ENCODE results near the gene NCKIPSD. TPM values are rescaled to one million over a fixed set of nuclear protein-coding genes. Genes with fewer than 3 reads are reported as not detected.

Gene NCKIPSD
- total RNA-seq, 1 experiment from 2014 or later, result 36.9 TPM

- H3K4me1 ChIP-seq (ENCODE audit: control insufficient read depth in 1 of 2, insufficient read depth in 2 of 2, low read length in 2 of 2), result peaks cover 0 to 8% of the 10 kb centered on the region in 2 experiments; a peak in 3 of 4 replicates
- no peaks in the 10 kb centered on the region for H3K27me3 ChIP-seq (ENCODE audit: insufficient read depth, low read length)
- H4K20me1 ChIP-seq (ENCODE audit: insufficient read depth), result no peaks in the 10 kb centered on the region
- H3K36me3 ChIP-seq (ENCODE audit: control insufficient read depth in 1 of 2, insufficient read depth in 2 of 2, low read length in 2 of 2), result no peaks in the 10 kb centered on the region
- H3K9ac ChIP-seq (ENCODE audit: low read length), result peak overlapping the region; percentile 24; the same call in 1 of the 2 replicates
- peaks cover 0 to 6% of the 10 kb centered on the region in 2 experiments; a peak in 1 of 4 replicates for H3K9me3 ChIP-seq (ENCODE audit: control insufficient read depth in 1 of 2, insufficient read depth in 1 of 2, low read depth in 1 of 2, low read length in 2 of 2)
- DNase-seq (ENCODE audit: low read depth, low spot score), result no peak
- no peak overlapping the region for H2AFZ ChIP-seq (ENCODE audit: low read depth, low read length, poor library complexity, severe bottlenecking)
- no TSS peak for BruUV-seq (replicated peaks)
- H3K9me2 ChIP-seq (ENCODE audit: insufficient read depth), result no peaks in the 10 kb centered on the region
- ChIA-PET POLR2A (no interaction called here), CTCF (no interaction called here), RAD21 (ENCODE audit: low non-redundant PET in 1 of 2, low total read pairs in 2 of 2, uncharacterized antibody in 2 of 2, unreplicated experiment in 2 of 2) (no interaction called here)
- intact Hi-C loops (cut with micrococcal nuclease), result loop anchor here (1.0 kb wide), 1 partner anchor 22 kb away; the partner anchor contains the start of gene SLC26A6
- H3K79me2 ChIP-seq (ENCODE audit: insufficient read depth, low read length), result no peaks in the 10 kb centered on the region
- H3K27ac ChIP-seq (ENCODE audit: low read depth, low read length), result peak overlapping the region; percentile 58; the same call in 1 of the 2 replicates
- ATAC-seq, result no peak
- TF ChIP-seq EGR1 (IDR thresholded peaks at IDR 0.05; ENCODE audit: low read depth) (no peak), EZH2 (IDR thresholded peaks at IDR 0.05) (no peak), SRF (IDR thresholded peaks at IDR 0.05; ENCODE audit: low read depth) (no peak), EZH2phosphoT487 (IDR thresholded peaks at IDR 0.05; ENCODE audit: borderline replicate concordance) (no peak), ZFX (IDR thresholded peaks at IDR 0.05) (no peak), MAX (IDR thresholded peaks at IDR 0.05) (no peak), YY1 (IDR thresholded peaks at IDR 0.05; ENCODE audit: extremely low read depth, insufficient replicate concordance, low read depth, low read length) (no peak), REST (IDR thresholded peaks at IDR 0.05; ENCODE audit: low read depth) (no peak), CEBPB (IDR thresholded peaks at IDR 0.05; ENCODE audit: low read depth) (no peak), FOSL1 (IDR thresholded peaks at IDR 0.05; ENCODE audit: low read depth) (no peak), ELF1 (IDR thresholded peaks at IDR 0.05; ENCODE audit: borderline replicate concordance, low read depth) (no peak)
- H3K4me2 ChIP-seq (ENCODE audit: low read length), result peak overlapping the region; percentile 66
- no peak overlapping the region for H3K4me3 ChIP-seq (replicated peaks in 1 of 2; ENCODE audit: low read depth in 1 of 2, low read length in 2 of 2)
Observed at GRCh38 chr3:48656841-48657281, 28.9 kb downstream of the NCKIPSD start.
